Measurements from ENCODE around the gene SASH1.

Gene SASH1

DNA sequence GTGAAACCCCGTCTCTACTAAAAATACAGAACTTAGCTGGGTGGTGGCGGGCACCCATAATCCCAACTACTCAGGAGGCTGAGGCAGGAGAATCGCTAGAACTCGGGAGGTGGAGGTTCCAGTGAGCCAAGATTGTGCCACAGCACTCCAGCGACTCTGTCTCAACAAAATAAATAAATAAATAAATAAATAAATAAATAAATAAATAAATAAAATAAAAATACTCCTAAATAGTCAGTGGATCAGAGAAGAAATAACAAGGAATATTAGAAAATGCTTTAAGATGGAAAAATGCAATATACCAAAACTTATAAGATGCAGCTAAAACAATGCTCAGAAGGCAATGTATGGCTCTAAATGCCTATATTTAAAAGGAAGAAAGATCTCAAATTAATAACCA lies 39.0 kb upstream of the SASH1 start:
- H3K9ac ChIP-seq (ENCODE audit: low read length): no peak overlapping the region
- no peaks in the 10 kb centered on the region for H3F3A ChIP-seq (ENCODE audit: insufficient read depth, low read length)
- H3K4me2 ChIP-seq (ENCODE audit: low read depth, low read length): no peak overlapping the region
- H4K20me1 ChIP-seq (ENCODE audit: insufficient read depth, low read length): no peaks in the 10 kb centered on the region
- H3K27me3 ChIP-seq (replicated peaks; ENCODE audit: insufficient read depth, low read length): no peaks in the 10 kb centered on the region
- DNase-seq: no peak
- H3K27ac ChIP-seq (ENCODE audit: low read length): no peak overlapping the region
- H3K79me2 ChIP-seq (ENCODE audit: low read length): no peaks in the 10 kb centered on the region
- H3K9me2 ChIP-seq (replicated peaks; ENCODE audit: insufficient read depth, low read length): no peaks in the 10 kb centered on the region
- H3K4me1 ChIP-seq (ENCODE audit: low read length): no peaks in the 10 kb centered on the region
- H3K4me3 ChIP-seq (ENCODE audit: low read length): no peak overlapping the region
- no peak for TF ChIP-seq EZH2phosphoT487 (IDR thresholded peaks at IDR 0.05; ENCODE audit: low read length)
- no peak for TF ChIP-seq EZH2 (optimal IDR thresholded peaks at IDR 0.05; ENCODE audit: low read depth, low read length)
- TF ChIP-seq, protein P1, sequence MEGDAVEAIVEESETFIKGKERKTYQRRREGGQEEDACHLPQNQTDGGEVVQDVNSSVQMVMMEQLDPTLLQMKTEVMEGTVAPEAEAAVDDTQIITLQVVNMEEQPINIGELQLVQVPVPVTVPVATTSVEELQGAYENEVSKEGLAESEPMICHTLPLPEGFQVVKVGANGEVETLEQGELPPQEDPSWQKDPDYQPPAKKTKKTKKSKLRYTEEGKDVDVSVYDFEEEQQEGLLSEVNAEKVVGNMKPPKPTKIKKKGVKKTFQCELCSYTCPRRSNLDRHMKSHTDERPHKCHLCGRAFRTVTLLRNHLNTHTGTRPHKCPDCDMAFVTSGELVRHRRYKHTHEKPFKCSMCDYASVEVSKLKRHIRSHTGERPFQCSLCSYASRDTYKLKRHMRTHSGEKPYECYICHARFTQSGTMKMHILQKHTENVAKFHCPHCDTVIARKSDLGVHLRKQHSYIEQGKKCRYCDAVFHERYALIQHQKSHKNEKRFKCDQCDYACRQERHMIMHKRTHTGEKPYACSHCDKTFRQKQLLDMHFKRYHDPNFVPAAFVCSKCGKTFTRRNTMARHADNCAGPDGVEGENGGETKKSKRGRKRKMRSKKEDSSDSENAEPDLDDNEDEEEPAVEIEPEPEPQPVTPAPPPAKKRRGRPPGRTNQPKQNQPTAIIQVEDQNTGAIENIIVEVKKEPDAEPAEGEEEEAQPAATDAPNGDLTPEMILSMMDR (IDR thresholded peaks at IDR 0.05; ENCODE audit: low read length): no peak
- H3K9me3 ChIP-seq (replicated peaks; ENCODE audit: insufficient read depth, low read length): no peaks in the 10 kb centered on the region
- H3K36me3 ChIP-seq (replicated peaks; ENCODE audit: insufficient read depth, low read length): no peaks in the 10 kb centered on the region
- H2AFZ ChIP-seq (ENCODE audit: low read length): no peak overlapping the region

DNA sequence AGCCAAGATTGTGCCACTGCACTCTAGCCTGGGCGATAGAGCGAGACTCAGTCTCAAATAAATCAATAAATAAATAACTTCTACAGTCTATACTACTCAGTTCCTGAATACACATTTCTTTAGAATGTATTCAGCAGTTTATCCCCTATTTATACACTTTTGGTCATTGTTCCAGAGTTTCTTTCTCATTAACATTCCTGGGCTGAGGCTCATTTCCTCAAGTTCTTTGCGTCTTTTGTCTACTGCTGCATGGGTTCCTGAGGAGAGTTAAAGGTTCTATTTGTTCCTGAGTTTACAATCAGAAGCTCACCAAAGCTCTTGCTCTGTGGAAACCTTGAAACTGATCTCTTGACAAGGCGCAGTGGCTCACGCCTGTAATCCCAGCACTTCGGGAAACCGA lies 37.7 kb upstream of the SASH1 start:
- Histone ChIP-seq H3K27ac (ENCODE audit: low read length) (no peak overlapping the region), H4K20me1 (ENCODE audit: insufficient read depth, low read length) (no peaks in the 10 kb centered on the region), H3K4me1 (ENCODE audit: low read length) (no peaks in the 10 kb centered on the region), H3K9me3 (replicated peaks; ENCODE audit: insufficient read depth, low read length) (no peaks in the 10 kb centered on the region), H3K4me3 (ENCODE audit: low read length) (no peak overlapping the region), H3K4me2 (ENCODE audit: low read depth, low read length) (no peak overlapping the region), H3K27me3 (replicated peaks; ENCODE audit: insufficient read depth, low read length) (no peaks in the 10 kb centered on the region), H3K36me3 (replicated peaks; ENCODE audit: insufficient read depth, low read length) (no peaks in the 10 kb centered on the region), H3K9ac (ENCODE audit: low read length) (no peak overlapping the region), H3K9me2 (replicated peaks; ENCODE audit: insufficient read depth, low read length) (no peaks in the 10 kb centered on the region), H2AFZ (ENCODE audit: low read length) (no peak overlapping the region), H3K79me2 (ENCODE audit: low read length) (no peaks in the 10 kb centered on the region), H3F3A (ENCODE audit: insufficient read depth, low read length) (no peaks in the 10 kb centered on the region)
- DNase-seq: no peak
- TF ChIP-seq, protein P1 (IDR thresholded peaks at IDR 0.05; ENCODE audit: low read length): no peak
- TF ChIP-seq EZH2 (optimal IDR thresholded peaks at IDR 0.05; ENCODE audit: low read depth, low read length): no peak
- TF ChIP-seq EZH2phosphoT487 (IDR thresholded peaks at IDR 0.05; ENCODE audit: low read length): no peak

DNA sequence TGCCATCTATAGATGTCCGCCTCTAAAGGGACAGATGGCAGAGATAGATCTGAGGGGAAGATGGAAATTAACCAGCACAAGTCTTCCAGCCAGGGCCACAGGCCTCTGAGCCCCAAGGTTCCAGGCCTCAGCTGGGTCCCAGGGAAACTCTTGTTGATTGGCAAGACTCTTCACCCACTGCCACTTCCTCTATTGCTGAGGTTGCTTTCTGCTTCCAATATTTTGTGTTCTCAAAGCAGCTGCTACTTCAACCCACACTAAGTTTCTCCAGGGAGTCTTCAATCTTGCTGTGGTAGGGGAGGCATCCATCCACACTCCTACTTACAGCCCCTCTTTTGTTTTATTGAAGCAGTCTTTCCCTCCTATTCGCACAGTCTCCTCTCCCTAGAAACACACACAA lies 36.4 kb upstream of the SASH1 start:
- Histone ChIP-seq H3K4me2 (ENCODE audit: low read depth, low read length) (no peak overlapping the region), H3K79me2 (ENCODE audit: low read length) (no peaks in the 10 kb centered on the region), H2AFZ (ENCODE audit: low read length) (no peak overlapping the region)

More for the DNA sequence above, 36.4 kb upstream of the SASH1 start:
- no peaks in the 10 kb centered on the region for H3K4me1 ChIP-seq (ENCODE audit: low read length)
- H3K27ac ChIP-seq (ENCODE audit: low read length): no peak overlapping the region
- TF ChIP-seq EZH2 (optimal IDR thresholded peaks at IDR 0.05; ENCODE audit: low read depth, low read length): no peak
- TF ChIP-seq EZH2phosphoT487 (IDR thresholded peaks at IDR 0.05; ENCODE audit: low read length): no peak
- TF ChIP-seq, protein P1 (IDR thresholded peaks at IDR 0.05; ENCODE audit: low read length): no peak
- no peaks in the 10 kb centered on the region for H4K20me1 ChIP-seq (ENCODE audit: insufficient read depth, low read length)
- no peaks in the 10 kb centered on the region for H3F3A ChIP-seq (ENCODE audit: insufficient read depth, low read length)
- no peaks in the 10 kb centered on the region for H3K9me2 ChIP-seq (replicated peaks; ENCODE audit: insufficient read depth, low read length)
- no peaks in the 10 kb centered on the region for H3K36me3 ChIP-seq (replicated peaks; ENCODE audit: insufficient read depth, low read length)
- H3K9me3 ChIP-seq (replicated peaks; ENCODE audit: insufficient read depth, low read length): no peaks in the 10 kb centered on the region
- no peak for DNase-seq
- no peaks in the 10 kb centered on the region for H3K27me3 ChIP-seq (replicated peaks; ENCODE audit: insufficient read depth, low read length)
- H3K4me3 ChIP-seq (ENCODE audit: low read length): no peak overlapping the region
- no peak overlapping the region for H3K9ac ChIP-seq (ENCODE audit: low read length)
